GM12873 (cell line): ENCODE measurements around the gene SULT2B1.

Experiments
- CTCF ChIP-seq: IDR thresholded peaks from 2 replicates; pipeline ENCODE4 v1.5.1; 2012; ENCODE audit warnings: low read depth, mild to moderate bottlenecking, moderate library complexity, low read length, control low read depth; ENCODE audit not compliant: insufficient read depth; ENCODE audit errors: missing control alignments

SULT2B1 gene

GRCh38 chr19:48629599-48630295 is 77.8 kb downstream of the SULT2B1 start:
- no peak for TF ChIP-seq CTCF

- TF ChIP-seq CTCF: no peak
Measured at GRCh38 chr19:48630296-48631063, 78.5 kb downstream of the SULT2B1 start.

- TF ChIP-seq CTCF: no peak
Measured at GRCh38 chr19:48631225-48631624, 79.3 kb downstream of the SULT2B1 start.

GRCh38 chr19:48632692-48633147 is 80.7 kb downstream of the SULT2B1 start:
- TF ChIP-seq CTCF: no peak

DNA sequence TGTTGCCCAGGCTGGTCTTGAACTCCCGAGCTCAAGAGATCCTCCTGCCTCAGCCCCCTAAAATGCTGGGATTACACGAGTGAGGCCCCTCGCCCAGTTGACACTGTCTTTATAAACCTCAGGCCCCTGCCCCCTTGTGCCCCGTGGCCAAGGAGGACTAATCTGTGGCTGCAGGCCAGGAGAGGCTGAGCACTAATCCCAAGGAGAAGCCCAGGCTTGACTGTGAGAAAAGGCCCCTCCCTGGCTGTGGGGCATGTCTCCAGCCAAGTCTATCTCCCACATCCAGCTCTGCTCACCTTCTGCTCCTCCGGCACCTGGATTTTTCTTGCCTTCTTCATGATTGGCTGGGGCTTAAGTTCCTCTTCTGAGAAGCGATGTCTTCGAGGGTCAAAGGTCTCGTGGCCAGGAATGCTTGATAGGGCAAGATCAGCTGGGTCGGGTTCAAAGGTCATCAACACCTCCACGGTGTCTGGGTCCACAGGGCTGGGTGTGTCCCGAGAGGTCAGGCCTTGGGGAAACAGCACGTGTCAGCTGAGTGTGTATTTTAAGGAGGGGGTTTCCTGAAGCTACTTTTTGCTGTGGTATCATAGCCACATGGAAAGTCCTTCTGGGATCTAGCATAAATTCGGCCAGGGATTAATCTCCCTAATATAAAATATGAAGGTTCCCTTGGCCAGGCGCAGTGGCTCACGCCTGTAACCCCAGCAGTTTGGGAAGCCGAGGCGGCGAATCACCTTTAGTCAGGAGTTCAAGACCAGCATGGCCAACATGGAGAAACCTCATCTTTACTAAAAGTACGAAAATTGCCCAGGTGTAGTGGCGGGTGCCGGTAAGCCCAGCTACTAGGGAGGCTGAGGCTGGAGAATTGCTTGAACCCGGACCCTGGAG is 81.4 kb downstream of the SULT2B1 start:
- TF ChIP-seq CTCF: no peak

GRCh38 chr19:48634036-48634342 is 82.0 kb downstream of the SULT2B1 start:
- TF ChIP-seq CTCF: no peak

- TF ChIP-seq CTCF: no peak
Measured at GRCh38 chr19:48634424-48635262, 82.7 kb downstream of the SULT2B1 start.
